Natural killer cell treated with Interleukin-12 subunit alpha and Interleukin-12 subunit beta and Interleukin-15 and Interleukin-18, amount 100 ng/mL, for 72 hours (primary cell): ENCODE results near the gene SRGAP3. TPM values are rescaled to one million over a fixed set of nuclear protein-coding genes. Genes with fewer than 3 reads are reported as not detected.
A peak's percentile ranks its signal among the peaks of the same experiment; 100 is the strongest.

Experiments
- ATAC-seq, 2 donors: fragments of 150-1000 bp; cut with Tn5 transposase in 1 of 2; sonication (Bioruptor Pico), chemical (Tn5 transposase) in 1 of 2; 2 replicates each; pipeline ENCODE4 v1.10.0; 2021
- DNase-seq: peaks from one replicate; pipeline ENCODE4 v3.0.0; 2022; ENCODE audit warnings: low spot score
- H3K27ac Mint-ChIP-seq, 2 donors: 1 replicate in 1 of 2; 2 replicates in 1 of 2; pipeline ENCODE4 v1.8.0; 2022; ENCODE audit warnings: mixed read lengths in 2 of 2, mild to moderate bottlenecking in 1 of 2, moderate library complexity in 1 of 2
- H3K27me3 Mint-ChIP-seq, 2 donors: 1 replicate in 1 of 2; 2 replicates in 1 of 2; pipeline ENCODE4 v1.8.0; 2022; ENCODE audit warnings: mixed read lengths in 2 of 2
- H3K36me3 Mint-ChIP-seq: one replicate; pipeline ENCODE4 v1.8.0; 2022; ENCODE audit warnings: mixed read lengths
- H3K4me1 Mint-ChIP-seq, 2 donors: 1 replicate in 1 of 2; 2 replicates in 1 of 2; pipeline ENCODE4 v1.8.0; 2022; ENCODE audit warnings: low read depth in 2 of 2, mixed read lengths in 2 of 2, mild to moderate bottlenecking in 1 of 2
- H3K4me3 Mint-ChIP-seq: one replicate; pipeline ENCODE4 v1.8.0; 2022; ENCODE audit warnings: mixed read lengths
- H3K9me3 Mint-ChIP-seq: 2 replicates; pipeline ENCODE4 v1.8.0; 2022; ENCODE audit warnings: mixed read lengths
- total RNA-seq, 2 donors: library from RNA; stranded (reverse); gene quantifications; one replicate each; pipeline ENCODE4 v1.2.3, GENCODE V29; 2022

The SRGAP3 gene
- total RNA-seq, 2 donors from 2014 or later: 0.33 to 1.6 TPM

GRCh38 chr3:8970971-8971589 lies 278.4 kb downstream of the SRGAP3 start:
- H3K4me1 Mint-ChIP-seq: peaks cover 0 to 3% of the 10 kb centered on the region in 2 donors
- H3K27ac Mint-ChIP-seq: no peak overlapping the region

GRCh38 chr3:8969241-8969640 lies 280.2 kb downstream of the SRGAP3 start:
- Mint-ChIP-seq H3K9me3 (no peaks in the 10 kb centered on the region), H3K4me1 (peaks cover 3 to 4% of the 10 kb centered on the region in 2 donors), H3K27me3 (peaks cover 16 to 20% of the 10 kb centered on the region in 2 donors), H3K4me3 (no peak overlapping the region), H3K36me3 (no peaks in the 10 kb centered on the region), H3K27ac (no peak overlapping the region)
- DNase-seq (no peak), ATAC-seq (no peak)

More at GRCh38 chr3:8970971-8971589, 278.4 kb downstream of the SRGAP3 start:
- DNase-seq: no peak
- H3K36me3 Mint-ChIP-seq: no peaks in the 10 kb centered on the region
- ATAC-seq: peak; percentile 58 to 69
- H3K4me3 Mint-ChIP-seq: no peak overlapping the region
- H3K27me3 Mint-ChIP-seq: peaks cover 16 to 17% of the 10 kb centered on the region in 2 donors
- H3K9me3 Mint-ChIP-seq: no peaks in the 10 kb centered on the region

DNA sequence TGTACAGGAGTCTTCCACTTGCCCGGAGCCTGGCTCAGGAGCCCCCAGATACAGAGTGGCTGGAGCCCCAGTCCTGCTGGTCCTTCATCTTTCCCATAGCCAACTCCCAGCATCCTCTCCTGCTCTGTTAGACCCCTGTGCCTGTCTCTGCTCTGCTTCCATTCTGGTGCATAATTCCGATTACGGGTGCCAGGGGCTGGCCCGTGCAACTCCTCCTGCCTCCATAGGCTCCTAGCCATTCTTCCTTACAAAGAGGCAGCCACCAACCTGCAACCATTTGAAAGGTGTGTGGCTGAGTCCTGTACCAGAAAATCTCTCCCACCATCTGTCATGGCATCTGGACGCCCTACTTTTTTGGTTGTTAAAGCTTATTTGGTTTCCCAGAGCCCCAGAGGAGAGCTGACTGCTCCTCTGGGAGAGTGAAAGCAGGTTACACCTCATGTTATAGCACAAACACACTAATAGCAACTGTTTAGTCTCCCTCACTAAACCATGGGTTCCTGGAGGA lies 281.0 kb downstream of the SRGAP3 start:
- Mint-ChIP-seq H3K36me3 (no peaks in the 10 kb centered on the region), H3K27me3 (peaks cover 16 to 20% of the 10 kb centered on the region in 2 donors), H3K4me1 (peaks cover 7 to 12% of the 10 kb centered on the region in 2 donors), H3K4me3 (no peak overlapping the region), H3K27ac (no peak overlapping the region), H3K9me3 (no peaks in the 10 kb centered on the region)
- ATAC-seq: no peak
- DNase-seq: no peak

GRCh38 chr3:8967553-8967952 lies 281.9 kb downstream of the SRGAP3 start:
- no peaks in the 10 kb centered on the region for H3K9me3 Mint-ChIP-seq
- peaks cover 16 to 21% of the 10 kb centered on the region in 2 donors for H3K4me1 Mint-ChIP-seq
- ATAC-seq (no peak), DNase-seq (no peak)
- H3K36me3 Mint-ChIP-seq: peaks cover 3% of the 10 kb centered on the region
- peaks cover 16% of the 10 kb centered on the region in 2 donors for H3K27me3 Mint-ChIP-seq
- H3K4me3 Mint-ChIP-seq: no peak overlapping the region
- no peak overlapping the region for H3K27ac Mint-ChIP-seq

- peaks cover 6% of the 10 kb centered on the region for H3K36me3 Mint-ChIP-seq
- no peak overlapping the region for H3K27ac Mint-ChIP-seq
- no peak overlapping the region for H3K4me3 Mint-ChIP-seq
- peaks cover 22 to 27% of the 10 kb centered on the region in 2 donors for H3K4me1 Mint-ChIP-seq
- ATAC-seq (no peak), DNase-seq (no peak)
- no peaks in the 10 kb centered on the region for H3K9me3 Mint-ChIP-seq
- H3K27me3 Mint-ChIP-seq: peaks cover 14 to 16% of the 10 kb centered on the region in 2 donors
These were observed 282.6 kb downstream of the SRGAP3 start for GRCh38 chr3:8966820-8967348.

GRCh38 chr3:8966150-8966819 lies 283.2 kb downstream of the SRGAP3 start:
- Mint-ChIP-seq H3K36me3 (peaks cover 6% of the 10 kb centered on the region), H3K27me3 (peaks cover 14 to 16% of the 10 kb centered on the region in 2 donors), H3K27ac (no peak overlapping the region)

GRCh38 chr3:8964436-8965370 lies 284.7 kb downstream of the SRGAP3 start:
- H3K4me1 Mint-ChIP-seq: peaks cover 27 to 38% of the 10 kb centered on the region in 2 donors
- no peaks in the 10 kb centered on the region for H3K9me3 Mint-ChIP-seq
- DNase-seq: no peak
- H3K27me3 Mint-ChIP-seq: peaks cover 11 to 12% of the 10 kb centered on the region in 2 donors
- H3K4me3 Mint-ChIP-seq: peak overlapping the region; percentile 97
- peak overlapping the region; percentile 96 to 99 for H3K27ac Mint-ChIP-seq
- ATAC-seq: no peak
- peaks cover 6% of the 10 kb centered on the region for H3K36me3 Mint-ChIP-seq

More at GRCh38 chr3:8966150-8966819, 283.2 kb downstream of the SRGAP3 start:
- ATAC-seq (no peak), DNase-seq (no peak)
- Mint-ChIP-seq H3K4me3 (no peak overlapping the region), H3K9me3 (no peaks in the 10 kb centered on the region), H3K4me1 (peaks cover 27 to 33% of the 10 kb centered on the region in 2 donors)

DNA sequence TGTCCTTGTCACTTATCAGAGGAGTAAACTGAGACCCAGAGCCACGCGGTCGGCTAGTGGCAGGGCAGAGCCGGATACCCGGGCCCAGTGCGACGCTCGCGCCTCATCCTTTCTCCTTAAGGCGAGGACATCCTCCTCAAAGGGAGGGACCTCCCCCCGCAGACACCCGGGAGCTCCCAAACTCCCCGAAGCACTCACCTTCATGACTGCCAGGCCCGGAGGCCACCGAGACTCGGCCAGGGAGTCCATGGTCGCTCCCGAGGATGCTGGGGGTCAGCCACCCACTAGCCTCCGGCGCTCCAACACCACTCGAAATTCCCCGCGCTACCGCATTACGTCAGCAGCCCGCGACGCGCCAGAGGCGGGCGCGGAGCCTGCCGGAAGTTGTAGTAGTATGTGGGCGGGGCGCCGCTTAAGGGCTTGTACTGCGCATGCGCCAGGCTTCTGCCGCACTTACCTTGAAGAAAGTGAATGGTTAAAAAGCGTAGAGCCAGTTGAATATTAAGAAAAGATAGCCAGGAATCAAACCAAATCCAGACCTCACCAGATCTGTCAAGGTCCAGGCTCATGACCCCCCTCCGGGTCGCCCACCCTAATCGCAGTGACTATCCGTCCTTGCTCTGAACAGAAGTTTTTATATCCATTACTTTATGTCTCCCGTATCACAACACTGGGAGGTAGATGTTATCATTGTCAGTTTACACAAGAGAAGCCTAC lies 286.2 kb downstream of the SRGAP3 start, which contains the start of gene RAD18:
Gene RAD18, minus strand, starts transcription at position 336 of the 717 bp plus-strand sequence. Its CDS starts 87 bp downstream, at position 249.
- peak; percentile 96 to 98 for ATAC-seq
- Mint-ChIP-seq H3K4me1 (peaks cover 27 to 45% of the 10 kb centered on the region in 2 donors), H3K27me3 (peaks cover under 1 to 6% of the 10 kb centered on the region in 2 donors), H3K9me3 (no peaks in the 10 kb centered on the region), H3K36me3 (peaks cover 16% of the 10 kb centered on the region), H3K4me3 (peak within 1 kb of the TSS; percentile 97), H3K27ac (peak within 1 kb of the TSS; percentile 96 to 99)
- peak; percentile 94 for DNase-seq

GRCh38 chr3:8962226-8962861 lies 287.1 kb downstream of the SRGAP3 start:
- ATAC-seq: no peak
- DNase-seq: no peak

DNA sequence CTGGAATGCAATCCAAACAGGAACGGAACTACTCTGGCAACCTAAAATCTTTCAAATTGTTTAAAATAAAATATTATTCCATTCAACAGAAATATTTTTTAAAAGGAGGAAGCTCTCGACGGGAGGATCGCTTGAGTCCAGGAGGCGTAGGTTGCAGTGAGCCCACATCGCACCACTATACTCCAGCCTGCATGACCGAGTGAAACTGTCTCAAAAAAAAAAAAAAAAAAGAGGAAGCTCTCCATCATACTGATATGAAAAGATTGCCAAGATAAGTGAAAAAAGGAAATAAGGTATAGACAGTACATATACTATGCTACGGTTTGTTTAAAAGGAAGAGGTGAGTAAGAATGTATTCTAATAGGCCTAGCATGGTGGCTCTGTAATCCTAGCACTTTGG lies 289.8 kb downstream of the SRGAP3 start:
- H3K27ac Mint-ChIP-seq: peak overlapping the region in 1 of 2 donors; percentile 53
- H3K4me1 Mint-ChIP-seq: peaks cover 27 to 45% of the 10 kb centered on the region in 2 donors
- no peak for DNase-seq
- ATAC-seq: no peak
- H3K27me3 Mint-ChIP-seq: no peaks in the 10 kb centered on the region
- H3K9me3 Mint-ChIP-seq: no peaks in the 10 kb centered on the region
- peak overlapping the region; percentile 9 for H3K4me3 Mint-ChIP-seq
- peaks cover 28% of the 10 kb centered on the region for H3K36me3 Mint-ChIP-seq

More at GRCh38 chr3:8962226-8962861, 287.1 kb downstream of the SRGAP3 start:
- Mint-ChIP-seq H3K36me3 (peaks cover 21% of the 10 kb centered on the region), H3K27me3 (peaks cover 0 to 3% of the 10 kb centered on the region in 2 donors), H3K27ac (peak overlapping the region; percentile 96 to 99), H3K9me3 (no peaks in the 10 kb centered on the region), H3K4me1 (peaks cover 27 to 45% of the 10 kb centered on the region in 2 donors), H3K4me3 (peak overlapping the region; percentile 97)

DNA sequence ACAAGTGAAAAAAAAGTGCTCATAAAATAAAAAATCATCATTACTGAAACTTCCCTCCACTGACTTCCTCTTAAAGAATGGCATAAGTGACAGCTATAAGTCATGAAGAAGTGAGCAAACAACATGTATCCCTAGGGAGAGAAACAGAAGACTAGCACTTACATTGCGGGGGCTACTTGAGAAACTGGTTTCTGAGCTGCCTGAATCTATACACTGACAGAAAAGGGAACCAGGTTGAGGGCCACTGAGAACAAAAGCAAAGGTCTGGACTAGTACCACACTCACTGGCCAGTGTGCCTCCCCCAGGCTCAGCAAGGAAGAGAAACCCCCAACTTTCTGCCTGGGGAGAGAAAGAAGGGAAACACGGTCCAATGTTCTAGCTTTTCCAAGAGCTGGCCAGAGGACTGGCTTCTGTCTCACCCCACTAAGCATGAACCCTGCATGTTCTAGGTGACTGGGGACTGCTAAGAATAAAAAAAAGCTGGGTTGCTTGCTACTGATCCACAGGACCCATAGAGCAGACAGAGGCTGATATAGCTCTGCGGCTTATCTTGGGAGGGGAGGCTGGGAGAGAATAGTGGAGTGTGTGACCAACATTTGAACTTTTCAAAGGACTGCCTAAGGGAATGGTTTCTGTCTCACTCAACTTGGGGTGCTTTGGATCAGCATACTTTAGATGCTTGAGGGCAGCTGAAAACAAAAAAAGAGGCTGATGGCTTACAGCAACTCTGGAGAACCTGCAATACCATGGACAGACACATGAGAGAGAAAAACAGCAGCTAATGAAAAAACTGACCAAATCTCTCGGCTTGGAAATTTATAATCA lies 294.3 kb downstream of the SRGAP3 start:
- H3K36me3 Mint-ChIP-seq: peaks cover 22% of the 10 kb centered on the region
- DNase-seq (no peak), ATAC-seq (no peak)
- H3K4me3 Mint-ChIP-seq: no peak overlapping the region
- no peak overlapping the region for H3K27ac Mint-ChIP-seq
- no peaks in the 10 kb centered on the region for H3K9me3 Mint-ChIP-seq
- H3K27me3 Mint-ChIP-seq: no peaks in the 10 kb centered on the region
- peaks cover 8 to 19% of the 10 kb centered on the region in 2 donors for H3K4me1 Mint-ChIP-seq
